Breast epithelium (tissue), 4 donors: Measurements from ENCODE around the gene RREB1. TPM values are rescaled to one million over a fixed set of nuclear protein-coding genes. Genes with fewer than 3 reads are reported as not detected.

ENCODE experiments used
- DNase-seq, 2 donors: peaks; one replicate each; pipeline ENCODE4 v3.0.0-alpha.2; 2019; ENCODE audit warnings: low spot score in 2 of 2
- H3K27ac ChIP-seq, 2 donors: fragments of 200-600 bp; sonication (generic) in 1 of 2; one replicate each; pipeline ENCODE4 v1.5.1; 2016 to 2019; ENCODE audit warnings: mild to moderate bottlenecking in 1 of 2
- H3K27me3 ChIP-seq, 2 donors: fragments of 200-600 bp; sonication (generic) in 1 of 2; one replicate each; pipeline versions ENCODE4 v1.5.1 to v1.6.0; 2017 to 2019; ENCODE audit warnings: control low read depth in 1 of 2, mild to moderate bottlenecking in 1 of 2
- H3K36me3 ChIP-seq: fragments of 200-600 bp; one replicate; pipeline ENCODE4 v1.5.1; 2019
- H3K4me1 ChIP-seq, 2 donors: fragments of 200-600 bp; sonication (generic); one replicate each; pipeline ENCODE4 v1.5.1; 2016 to 2019; ENCODE audit warnings: control low read depth in 1 of 2
- H3K4me3 ChIP-seq, 3 donors: fragments of 200-600 bp; sonication (generic); 1 replicate in 2 of 3; 2 replicates in 1 of 3; pipeline ENCODE4 v1.5.1; 2016 to 2019; ENCODE audit warnings: mild to moderate bottlenecking in 3 of 3, moderate library complexity in 2 of 3
- H3K9me3 ChIP-seq, 2 donors: fragments of 200-600 bp; sonication (generic) in 1 of 2; one replicate each; pipeline ENCODE4 v1.5.1; 2016 to 2019; ENCODE audit warnings: control low read depth in 1 of 2
- POLR2A ChIP-seq: fragments of 450-650 bp; IDR thresholded peaks from one replicate; pipeline ENCODE4 v1.6.1; 2016; ENCODE audit warnings: antibody characterized with exemption, mild to moderate bottlenecking, moderate library complexity
- POLR2AphosphoS5 ChIP-seq, 3 donors: sonication (generic); formaldehyde crosslinking; IDR thresholded peaks; one replicate each; pipeline ENCODE4 v1.6.1; 2017; ENCODE audit warnings: antibody characterized with exemption in 3 of 3
- intact Hi-C: fragments of 100-400 bp; cut with DNase I; formaldehyde crosslinking; loops from one replicate; pipeline ENCODE4 v1.15.1; 2023; ENCODE audit warnings: low total_unique reads
- total RNA-seq, 3 donors: library from RNA; depleted of rRNA; stranded (reverse); fragments of >200 nt; gene quantifications; one replicate each; pipeline ENCODE4 v1.1.0, GENCODE V29; 2016
- TF ChIP-seq, protein P1 (sequence below), 3 donors: fragments of 450-650 bp; IDR thresholded peaks; one replicate each; pipeline ENCODE4 v1.5.1; 2016 to 2017; ENCODE audit warnings: antibody characterized with exemption in 3 of 3, mild to moderate bottlenecking in 3 of 3, moderate library complexity in 3 of 3

RREB1 gene
- total RNA-seq, 3 donors from 2014 or later = 36.0 to 39.8 (median 39.7) TPM

DNA sequence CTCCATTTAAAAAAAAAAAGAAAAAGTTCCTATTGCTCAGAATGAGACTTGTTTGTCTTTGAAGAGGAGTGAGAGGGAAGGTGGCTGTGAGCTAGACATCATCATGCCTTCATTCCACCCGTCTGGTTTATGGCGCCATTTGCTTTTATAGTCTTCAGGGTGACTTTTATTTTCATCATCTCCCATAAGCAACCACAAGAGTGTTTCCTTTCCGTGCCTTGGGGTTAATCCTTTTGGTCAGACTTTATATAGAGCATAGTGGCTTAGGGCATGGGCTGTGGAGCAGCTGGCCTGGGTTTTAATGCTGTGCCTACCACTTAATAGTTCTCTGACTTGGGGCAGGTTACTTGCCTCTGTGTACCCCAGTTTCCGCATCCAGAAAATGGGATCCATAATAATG, 77.8 kb downstream of the RREB1 start:
- TF ChIP-seq POLR2A = no peak
- TF ChIP-seq POLR2AphosphoS5 (IDR thresholded peaks at IDR 0.05) = no peak
- TF ChIP-seq, protein P1, sequence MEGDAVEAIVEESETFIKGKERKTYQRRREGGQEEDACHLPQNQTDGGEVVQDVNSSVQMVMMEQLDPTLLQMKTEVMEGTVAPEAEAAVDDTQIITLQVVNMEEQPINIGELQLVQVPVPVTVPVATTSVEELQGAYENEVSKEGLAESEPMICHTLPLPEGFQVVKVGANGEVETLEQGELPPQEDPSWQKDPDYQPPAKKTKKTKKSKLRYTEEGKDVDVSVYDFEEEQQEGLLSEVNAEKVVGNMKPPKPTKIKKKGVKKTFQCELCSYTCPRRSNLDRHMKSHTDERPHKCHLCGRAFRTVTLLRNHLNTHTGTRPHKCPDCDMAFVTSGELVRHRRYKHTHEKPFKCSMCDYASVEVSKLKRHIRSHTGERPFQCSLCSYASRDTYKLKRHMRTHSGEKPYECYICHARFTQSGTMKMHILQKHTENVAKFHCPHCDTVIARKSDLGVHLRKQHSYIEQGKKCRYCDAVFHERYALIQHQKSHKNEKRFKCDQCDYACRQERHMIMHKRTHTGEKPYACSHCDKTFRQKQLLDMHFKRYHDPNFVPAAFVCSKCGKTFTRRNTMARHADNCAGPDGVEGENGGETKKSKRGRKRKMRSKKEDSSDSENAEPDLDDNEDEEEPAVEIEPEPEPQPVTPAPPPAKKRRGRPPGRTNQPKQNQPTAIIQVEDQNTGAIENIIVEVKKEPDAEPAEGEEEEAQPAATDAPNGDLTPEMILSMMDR (IDR thresholded peaks at IDR 0.05) = no peak
- H3K4me1 ChIP-seq = no peaks in the 10 kb centered on the region
- H3K4me3 ChIP-seq = no peak overlapping the region
- no peaks in the 10 kb centered on the region for H3K9me3 ChIP-seq
- no peak overlapping the region for H3K27ac ChIP-seq
- H3K36me3 ChIP-seq = peaks cover 10% of the 10 kb centered on the region
- intact Hi-C loops = no loop called here
- H3K27me3 ChIP-seq = no peaks in the 10 kb centered on the region
- DNase-seq = no peak

DNA sequence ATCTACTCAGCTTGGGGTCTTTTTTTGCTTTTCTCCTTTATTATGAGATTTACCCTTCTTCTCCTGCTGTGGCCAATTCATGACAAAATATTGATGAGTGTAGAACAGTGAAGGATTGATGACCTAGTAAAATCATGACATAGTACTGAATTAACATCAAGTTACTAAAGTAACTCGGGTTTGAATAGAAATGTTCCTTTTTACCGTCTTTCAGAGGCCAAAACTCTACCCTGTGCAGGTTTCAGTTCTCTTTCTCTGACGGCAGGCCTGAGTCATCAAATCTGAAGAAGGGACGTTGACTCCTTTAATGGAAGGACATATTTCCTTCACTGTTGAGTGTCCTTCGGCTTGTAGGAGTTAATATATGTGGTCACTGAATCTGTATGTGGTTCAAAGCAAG, 80.7 kb downstream of the RREB1 start:
- intact Hi-C loops = no loop called here
- Histone ChIP-seq H3K9me3 (no peaks in the 10 kb centered on the region), H3K27me3 (no peaks in the 10 kb centered on the region), H3K36me3 (no peaks in the 10 kb centered on the region), H3K4me1 (no peaks in the 10 kb centered on the region), H3K4me3 (no peak overlapping the region), H3K27ac (no peak overlapping the region)
- DNase-seq = no peak
- no peak for TF ChIP-seq POLR2AphosphoS5 (IDR thresholded peaks at IDR 0.05)
- no peak for TF ChIP-seq POLR2A
- TF ChIP-seq, protein P1 (IDR thresholded peaks at IDR 0.05) = no peak

- Histone ChIP-seq H3K27me3 (no peaks in the 10 kb centered on the region), H3K27ac (no peak overlapping the region), H3K4me3 (no peak overlapping the region), H3K9me3 (no peaks in the 10 kb centered on the region), H3K36me3 (no peaks in the 10 kb centered on the region), H3K4me1 (no peaks in the 10 kb centered on the region)
- intact Hi-C loops = no loop called here
- no peak for DNase-seq
- TF ChIP-seq, protein P1 (IDR thresholded peaks at IDR 0.05) = no peak
These were observed 81.5 kb downstream of the RREB1 start for GRCh38 chr6:7189101-7189758.

DNA sequence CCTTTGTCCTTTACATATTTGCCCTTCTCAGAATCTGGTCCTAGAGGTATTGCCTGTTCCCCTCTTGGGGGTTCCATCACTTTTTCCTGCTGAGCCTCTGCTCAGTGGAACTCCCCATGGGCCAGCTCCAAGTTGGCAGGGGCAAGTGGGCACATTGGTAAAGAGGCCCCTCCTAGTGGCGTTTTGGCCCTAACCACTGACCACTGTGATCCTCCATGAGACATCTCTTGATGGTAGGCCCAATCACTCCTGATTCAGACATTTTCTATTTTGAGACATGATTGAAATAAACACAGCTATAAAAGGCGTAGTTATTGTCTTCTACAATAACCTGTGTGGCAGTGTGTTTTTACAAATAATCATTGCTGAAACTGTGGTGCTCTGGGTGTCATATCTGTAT, 83.0 kb downstream of the RREB1 start:
- DNase-seq = no peak
- H3K27me3 ChIP-seq = no peaks in the 10 kb centered on the region
- intact Hi-C loops = no loop called here
- no peak overlapping the region for H3K4me3 ChIP-seq
- H3K27ac ChIP-seq = no peak overlapping the region
- no peaks in the 10 kb centered on the region for H3K36me3 ChIP-seq
- TF ChIP-seq, protein P1 (IDR thresholded peaks at IDR 0.05) = no peak
- TF ChIP-seq POLR2A = no peak
- no peak for TF ChIP-seq POLR2AphosphoS5 (IDR thresholded peaks at IDR 0.05)
- H3K9me3 ChIP-seq = no peaks in the 10 kb centered on the region
- H3K4me1 ChIP-seq = peaks cover 0 to 4% of the 10 kb centered on the region in 2 donors

DNA sequence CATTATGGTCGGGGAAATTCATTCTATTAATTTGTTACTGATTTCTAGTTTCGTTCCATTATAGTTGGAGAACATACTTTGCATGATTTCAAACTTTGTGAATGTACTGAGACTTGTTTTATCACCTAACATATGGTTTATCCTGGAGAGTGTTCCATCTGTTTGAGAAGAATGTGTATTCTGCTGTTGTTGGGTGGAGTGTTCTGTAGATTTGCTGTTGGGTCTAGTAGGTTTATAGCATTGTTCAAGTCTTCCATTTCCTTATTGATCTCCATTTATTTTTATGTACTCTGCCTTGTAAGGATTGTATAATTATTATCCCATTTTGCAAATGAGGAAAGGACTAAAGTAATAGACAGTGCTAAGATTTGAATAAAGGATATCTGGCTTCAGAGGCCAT, 85.4 kb downstream of the RREB1 start:
- DNase-seq = no peak
- no peak for TF ChIP-seq POLR2AphosphoS5 (IDR thresholded peaks at IDR 0.05)
- TF ChIP-seq, protein P1 (IDR thresholded peaks at IDR 0.05) = no peak
- TF ChIP-seq POLR2A = no peak
- Histone ChIP-seq H3K4me3 (no peak overlapping the region), H3K4me1 (peaks cover 0 to 4% of the 10 kb centered on the region in 2 donors), H3K36me3 (no peaks in the 10 kb centered on the region), H3K9me3 (no peaks in the 10 kb centered on the region), H3K27me3 (no peaks in the 10 kb centered on the region), H3K27ac (no peak overlapping the region)
- intact Hi-C loops = no loop called here
